ENCODE results near the gene METTL8. TPM values are rescaled to one million over a fixed set of nuclear protein-coding genes. Genes with fewer than 3 reads are reported as not detected.

METTL8 gene
- total RNA-seq, 4 donors from 2014 or later, result 10.6 to 13.7 (median 13.2) TPM

DNA sequence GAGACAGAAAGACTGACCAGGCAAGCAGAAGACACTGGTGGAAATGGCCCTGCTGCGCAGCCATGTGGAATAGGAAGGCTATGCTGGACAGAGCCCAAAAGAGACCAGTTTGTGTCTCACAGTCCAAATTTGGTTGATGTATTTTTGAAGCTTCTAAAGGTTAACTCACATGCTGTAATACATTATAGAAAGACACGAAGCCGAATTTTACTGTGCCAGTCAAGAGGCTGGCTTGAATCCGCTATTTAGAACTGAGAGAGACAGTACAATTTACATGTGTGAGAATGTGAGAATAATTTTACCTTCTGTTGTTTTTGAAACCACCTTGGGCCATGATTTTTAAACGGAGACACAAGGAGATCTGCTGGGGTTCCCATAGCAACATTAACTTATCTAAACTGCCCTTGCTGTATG lies 113.6 kb downstream of the METTL8 start:
- intact Hi-C loops (cut with DNase I), result no loop called here
- H3K4me1 ChIP-seq, result peaks cover 18 to 31% of the 10 kb centered on the region in 2 donors
- no peak for DNase-seq
- no peaks in the 10 kb centered on the region for H3K36me3 ChIP-seq
- H3K27ac ChIP-seq, result no peak overlapping the region
- H3K27me3 ChIP-seq, result no peaks in the 10 kb centered on the region
- 83 to 85% methylated on average over 5 of the region's 5 CpGs for WGBS, 2 donors
- H3K9me3 ChIP-seq, result no peaks in the 10 kb centered on the region
- no peak overlapping the region for H3K4me3 ChIP-seq (replicated peaks in 1 of 3)
- TF ChIP-seq, protein P1, sequence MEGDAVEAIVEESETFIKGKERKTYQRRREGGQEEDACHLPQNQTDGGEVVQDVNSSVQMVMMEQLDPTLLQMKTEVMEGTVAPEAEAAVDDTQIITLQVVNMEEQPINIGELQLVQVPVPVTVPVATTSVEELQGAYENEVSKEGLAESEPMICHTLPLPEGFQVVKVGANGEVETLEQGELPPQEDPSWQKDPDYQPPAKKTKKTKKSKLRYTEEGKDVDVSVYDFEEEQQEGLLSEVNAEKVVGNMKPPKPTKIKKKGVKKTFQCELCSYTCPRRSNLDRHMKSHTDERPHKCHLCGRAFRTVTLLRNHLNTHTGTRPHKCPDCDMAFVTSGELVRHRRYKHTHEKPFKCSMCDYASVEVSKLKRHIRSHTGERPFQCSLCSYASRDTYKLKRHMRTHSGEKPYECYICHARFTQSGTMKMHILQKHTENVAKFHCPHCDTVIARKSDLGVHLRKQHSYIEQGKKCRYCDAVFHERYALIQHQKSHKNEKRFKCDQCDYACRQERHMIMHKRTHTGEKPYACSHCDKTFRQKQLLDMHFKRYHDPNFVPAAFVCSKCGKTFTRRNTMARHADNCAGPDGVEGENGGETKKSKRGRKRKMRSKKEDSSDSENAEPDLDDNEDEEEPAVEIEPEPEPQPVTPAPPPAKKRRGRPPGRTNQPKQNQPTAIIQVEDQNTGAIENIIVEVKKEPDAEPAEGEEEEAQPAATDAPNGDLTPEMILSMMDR (IDR thresholded peaks at IDR 0.05), result no peak
- TF ChIP-seq POLR2A (IDR thresholded peaks at IDR 0.05), result no peak

DNA sequence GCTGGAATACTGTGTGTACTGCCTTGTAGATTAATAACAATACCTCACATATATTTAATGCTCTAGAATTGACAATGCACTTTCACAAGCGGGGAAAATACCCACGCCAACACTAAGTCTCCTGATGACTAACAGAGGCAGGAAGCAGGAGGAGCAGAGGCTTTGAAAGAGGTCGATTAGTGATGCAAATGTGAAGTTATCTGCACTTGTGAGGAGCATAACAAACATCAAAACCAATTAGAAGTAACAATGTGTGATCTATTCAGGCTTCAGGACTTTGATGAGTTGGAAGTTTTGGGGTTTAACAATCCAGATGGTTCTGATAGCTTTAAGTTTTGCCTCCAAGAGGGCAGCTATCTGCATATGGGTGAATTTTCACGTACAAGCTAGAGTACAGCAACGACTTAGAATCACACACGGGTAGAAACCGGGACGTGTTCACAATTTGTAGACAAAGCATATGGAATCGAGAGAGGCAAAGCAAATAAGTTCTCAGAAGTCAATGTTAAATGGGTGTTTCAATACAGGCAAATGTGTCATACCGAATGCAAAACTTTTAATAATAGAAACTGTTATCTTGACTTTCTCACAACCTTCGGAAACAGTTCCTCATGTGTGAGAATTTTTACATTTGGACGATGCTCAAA lies 114.5 kb downstream of the METTL8 start:
- TF ChIP-seq, protein P1 (IDR thresholded peaks at IDR 0.05), result no peak
- no peak for TF ChIP-seq POLR2A (IDR thresholded peaks at IDR 0.05)
- Histone ChIP-seq H3K27ac (peak overlapping the region in 1 of 3 donors; percentile 14), H3K27me3 (no peaks in the 10 kb centered on the region), H3K36me3 (no peaks in the 10 kb centered on the region), H3K4me3 (replicated peaks in 1 of 3) (no peak overlapping the region), H3K9me3 (no peaks in the 10 kb centered on the region), H3K4me1 (peaks cover 18 to 31% of the 10 kb centered on the region in 2 donors)
- DNase-seq, result no peak
- intact Hi-C loops (cut with DNase I), result no loop called here
- 74 to 79% methylated on average over 12 of the region's 12 CpGs for WGBS, 2 donors

DNA sequence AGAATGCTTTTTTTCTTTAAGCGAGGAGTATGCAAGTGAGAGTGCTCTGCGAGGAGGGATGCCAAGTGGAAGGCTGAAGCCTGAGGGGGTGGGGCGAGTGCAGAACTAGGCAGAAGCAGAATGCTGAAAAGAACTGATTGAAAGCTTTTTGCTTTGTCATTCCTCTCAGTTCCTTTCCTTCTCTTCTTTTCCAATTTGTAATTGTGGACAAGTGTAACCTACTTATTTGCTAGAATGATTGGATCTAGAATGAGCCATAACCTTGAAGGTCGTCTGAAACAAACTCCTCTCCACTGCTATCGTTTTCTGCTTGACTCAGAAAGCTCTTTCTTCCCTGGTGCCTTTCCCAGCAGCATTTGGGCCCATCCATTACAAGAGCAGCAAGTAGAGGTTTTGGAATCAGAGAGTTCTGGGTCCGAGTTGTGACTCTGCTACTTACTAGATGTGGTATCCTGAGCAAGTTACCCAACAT lies 115.3 kb downstream of the METTL8 start:
- Histone ChIP-seq H3K36me3 (no peaks in the 10 kb centered on the region), H3K27me3 (no peaks in the 10 kb centered on the region), H3K27ac (peak overlapping the region in 2 of 3 donors; percentile 14 to 31), H3K9me3 (no peaks in the 10 kb centered on the region), H3K4me1 (peaks cover 18 to 31% of the 10 kb centered on the region in 2 donors), H3K4me3 (replicated peaks in 1 of 3) (no peak overlapping the region)
- no peak for TF ChIP-seq POLR2A (IDR thresholded peaks at IDR 0.05)
- TF ChIP-seq, protein P1 (IDR thresholded peaks at IDR 0.05), result no peak
- peak; percentile 66 to 75 for DNase-seq
- intact Hi-C loops (cut with DNase I), result no loop called here
- 24 to 30% methylated on average over 6 of the region's 6 CpGs for WGBS, 2 donors

DNA sequence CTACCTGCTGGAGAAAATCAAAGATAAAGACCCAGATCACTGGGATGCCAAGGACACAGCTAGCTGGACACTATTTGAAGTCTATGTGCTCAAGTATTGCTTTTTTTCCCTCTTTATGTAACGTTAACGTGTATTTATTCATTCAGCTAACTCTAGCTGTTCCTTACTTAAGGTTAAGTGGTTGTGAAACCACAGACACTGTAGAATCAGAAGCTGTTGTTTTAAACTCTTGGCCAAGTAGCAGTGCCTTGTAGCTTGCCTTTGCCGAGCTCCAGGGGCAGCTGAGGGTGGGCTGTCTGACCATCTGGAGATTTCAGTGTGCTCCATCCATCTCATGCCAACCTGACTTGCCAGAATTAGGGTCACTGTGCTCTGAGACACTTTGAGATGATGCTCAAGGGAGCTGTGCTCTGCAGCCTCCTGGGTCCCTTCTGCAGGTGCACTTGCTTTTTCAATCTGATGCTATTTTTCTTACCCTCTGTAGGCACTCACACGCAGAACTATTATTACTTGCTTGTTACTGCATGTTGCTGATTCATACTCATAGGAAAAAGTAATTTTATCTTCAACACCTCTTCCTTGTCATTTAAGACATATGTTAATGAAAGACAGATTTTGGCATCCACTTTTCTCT lies 116.2 kb downstream of the METTL8 start:
- H3K27ac ChIP-seq, result no peak overlapping the region
- intact Hi-C loops (cut with DNase I), result no loop called here
- WGBS, 2 donors, result 44 to 45% methylated on average over 4 of the region's 4 CpGs
- H3K4me1 ChIP-seq, result peaks cover 18 to 31% of the 10 kb centered on the region in 2 donors
- H3K4me3 ChIP-seq (replicated peaks in 1 of 3), result no peak overlapping the region
- H3K9me3 ChIP-seq, result no peaks in the 10 kb centered on the region
- TF ChIP-seq, protein P1 (IDR thresholded peaks at IDR 0.05), result no peak
- TF ChIP-seq POLR2A (IDR thresholded peaks at IDR 0.05), result no peak
- H3K36me3 ChIP-seq, result no peaks in the 10 kb centered on the region
- no peaks in the 10 kb centered on the region for H3K27me3 ChIP-seq
- peak in 1 of 2 donors; percentile 3 for DNase-seq

DNA sequence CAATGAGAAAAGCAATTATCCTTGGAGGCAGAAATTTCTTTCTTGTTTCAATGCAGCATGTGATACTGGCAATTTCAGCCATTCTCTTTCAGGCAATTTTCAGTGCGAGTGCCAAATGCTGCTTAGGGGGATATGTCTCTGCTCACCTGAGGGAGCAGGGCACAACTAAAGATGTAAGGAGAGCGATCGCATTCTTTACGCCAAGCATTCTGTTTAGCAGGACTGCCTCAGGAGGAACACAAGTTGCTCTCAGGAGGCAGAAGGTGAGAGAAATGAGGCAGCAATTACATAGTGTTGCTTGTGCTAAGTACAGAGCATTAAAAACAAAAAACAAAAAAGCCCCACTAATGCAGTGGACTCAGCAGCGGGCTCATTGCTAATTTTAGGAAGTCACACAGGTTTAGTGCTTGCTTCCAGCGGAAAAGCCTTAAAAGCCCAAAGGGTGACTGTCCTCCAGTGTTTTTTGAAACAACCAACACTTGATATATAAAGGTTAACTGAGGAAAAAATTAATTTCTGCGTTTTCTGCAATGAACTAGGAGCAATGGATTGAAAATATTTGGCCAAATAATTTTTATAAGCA lies 116.9 kb downstream of the METTL8 start:
- no peak for TF ChIP-seq POLR2A (IDR thresholded peaks at IDR 0.05)
- TF ChIP-seq, protein P1 (IDR thresholded peaks at IDR 0.05), result no peak
- Histone ChIP-seq H3K4me3 (replicated peaks in 1 of 3) (no peak overlapping the region), H3K9me3 (no peaks in the 10 kb centered on the region), H3K36me3 (no peaks in the 10 kb centered on the region), H3K27ac (no peak overlapping the region), H3K27me3 (no peaks in the 10 kb centered on the region), H3K4me1 (peaks cover 18 to 31% of the 10 kb centered on the region in 2 donors)
- intact Hi-C loops (cut with DNase I), result no loop called here
- DNase-seq, result no peak
- WGBS, 2 donors, result 77 to 79% methylated on average over 7 of the region's 7 CpGs

All from thyroid gland (tissue), 4 donors.